Suppressor macrophage treated with lipopolysaccharide for 4 hours (primary cell): ENCODE results near the gene GRXCR1.

Source experiments
- DNase-seq: peaks from one replicate; pipeline ENCODE4 v3.0.0-alpha.2; 2020

The GRXCR1 gene

DNA sequence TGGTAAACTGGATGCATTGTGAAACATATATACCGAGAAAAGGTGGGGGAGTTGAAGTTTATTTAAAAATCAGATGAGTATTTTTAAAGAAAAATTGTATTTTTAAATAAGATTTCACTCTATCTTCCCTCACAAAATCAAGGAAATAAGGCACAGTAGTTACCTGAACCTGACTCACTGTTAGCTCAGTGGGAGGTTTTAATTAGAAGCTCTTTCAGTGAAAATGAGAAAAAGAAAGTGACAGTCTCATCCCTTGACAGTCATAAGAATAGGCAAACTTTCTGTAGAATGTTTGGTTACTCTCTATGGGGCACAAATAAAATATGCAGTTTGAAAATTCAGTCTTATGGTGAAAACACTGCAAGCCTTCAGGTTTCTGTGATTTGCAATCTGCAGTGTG is 49.7 kb downstream of the GRXCR1 start:
- no peak for DNase-seq

DNA sequence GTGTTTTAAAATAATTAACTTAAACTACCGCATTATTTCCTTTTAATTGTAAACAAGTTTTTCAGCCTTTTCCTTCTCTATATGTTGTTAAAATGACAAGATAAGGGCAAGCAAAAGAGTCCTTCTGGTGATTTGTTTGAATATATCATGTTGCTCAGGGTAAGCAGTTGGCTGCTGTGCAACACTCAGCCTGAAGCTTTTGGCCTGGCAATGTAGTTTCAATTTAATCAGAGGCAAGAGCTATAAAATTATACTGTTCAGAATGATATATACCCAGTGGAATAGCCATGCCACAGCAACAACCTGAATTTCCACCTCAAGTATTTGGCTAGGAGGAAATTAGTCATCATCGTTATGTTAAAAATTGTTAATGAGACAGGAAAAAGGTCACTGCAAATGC is 53.4 kb downstream of the GRXCR1 start:
- no peak for DNase-seq

DNA sequence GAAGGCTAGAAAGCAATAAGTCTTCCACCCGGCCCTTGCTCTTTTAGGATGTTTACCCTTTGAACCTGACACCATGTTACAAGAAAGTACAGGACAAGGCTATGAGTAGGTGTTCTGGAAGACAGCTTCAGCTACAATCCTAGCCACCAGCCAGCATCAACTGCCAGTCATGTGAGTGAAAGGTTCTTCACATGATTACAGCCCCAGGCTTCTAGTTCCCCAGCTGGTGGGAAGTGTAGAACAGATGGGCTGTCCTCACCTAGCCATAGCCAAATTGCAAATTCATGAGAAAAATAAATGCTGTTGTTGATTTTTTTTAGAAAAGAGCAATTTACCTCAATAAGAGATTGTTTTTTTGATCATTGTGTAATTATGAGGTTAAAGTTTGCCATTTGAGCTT is 60.8 kb downstream of the GRXCR1 start:
- DNase-seq = no peak

DNA sequence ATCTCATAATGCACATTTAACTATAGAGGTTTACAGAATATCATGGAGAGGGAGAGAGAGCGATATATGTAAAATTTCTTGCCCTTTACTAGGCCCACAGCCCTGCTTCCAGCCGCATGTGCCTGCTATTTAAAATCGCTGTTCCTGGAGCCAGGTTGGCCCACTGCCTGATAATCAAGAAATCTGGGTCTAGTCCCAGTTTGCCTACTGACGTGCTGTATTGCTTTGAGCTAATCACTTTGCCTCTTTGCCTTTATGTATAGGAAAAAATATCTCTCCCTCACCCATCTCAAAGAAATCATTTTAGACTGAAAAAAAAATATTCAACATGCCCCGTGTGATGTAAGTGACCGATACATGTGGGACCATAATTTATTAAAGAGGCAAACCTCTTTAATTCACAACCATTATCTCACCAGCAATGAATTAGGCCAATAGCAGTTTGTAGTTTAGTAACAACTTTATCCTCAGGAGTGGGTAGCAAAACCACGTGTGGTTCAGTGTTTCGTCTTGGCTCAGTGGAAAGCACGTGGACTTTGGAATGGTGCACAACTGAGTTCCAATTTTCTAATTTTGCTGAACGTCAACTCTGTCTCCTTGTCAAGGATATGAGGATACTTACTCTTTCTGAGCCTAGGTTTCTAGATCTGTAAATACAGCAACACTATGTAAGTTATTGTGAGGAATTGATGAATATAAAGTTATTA is 62.6 kb downstream of the GRXCR1 start:
- no peak for DNase-seq

DNA sequence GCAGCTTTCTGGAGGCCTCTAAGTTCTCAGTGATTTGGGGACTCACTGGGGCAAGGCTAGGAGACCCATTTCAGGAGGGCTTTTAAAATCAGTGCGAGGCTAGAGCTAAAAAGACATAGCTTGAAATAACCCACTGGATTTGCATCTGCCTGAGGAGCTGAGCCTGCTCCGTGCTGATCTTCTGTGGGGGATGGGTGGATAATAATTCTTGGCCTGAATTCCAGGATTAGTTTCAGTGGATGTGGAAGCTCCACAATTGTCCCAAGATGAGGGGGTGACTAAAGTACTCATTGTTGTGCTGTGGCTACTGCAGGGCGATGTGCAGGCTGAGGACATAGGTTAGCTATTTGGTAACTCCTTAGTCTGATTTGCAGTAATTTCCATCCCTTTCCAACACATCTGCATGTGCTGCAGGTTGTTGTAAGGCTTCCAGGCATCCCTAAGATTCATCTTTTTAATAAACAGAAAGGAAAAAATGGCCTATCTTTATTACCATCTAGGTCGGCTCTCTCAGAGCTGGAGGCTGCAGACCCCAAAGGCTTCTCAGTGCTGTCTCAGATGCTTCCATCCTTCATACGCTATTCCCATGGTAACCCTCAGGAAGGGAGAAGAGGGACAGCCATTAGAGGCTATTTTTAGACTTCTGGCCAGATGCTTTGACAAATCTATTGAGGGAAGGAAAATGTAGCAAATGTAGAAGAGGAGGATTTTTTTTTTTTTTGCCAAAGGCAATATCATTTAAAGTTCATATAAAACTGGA is 63.4 kb downstream of the GRXCR1 start:
- no peak for DNase-seq

DNA sequence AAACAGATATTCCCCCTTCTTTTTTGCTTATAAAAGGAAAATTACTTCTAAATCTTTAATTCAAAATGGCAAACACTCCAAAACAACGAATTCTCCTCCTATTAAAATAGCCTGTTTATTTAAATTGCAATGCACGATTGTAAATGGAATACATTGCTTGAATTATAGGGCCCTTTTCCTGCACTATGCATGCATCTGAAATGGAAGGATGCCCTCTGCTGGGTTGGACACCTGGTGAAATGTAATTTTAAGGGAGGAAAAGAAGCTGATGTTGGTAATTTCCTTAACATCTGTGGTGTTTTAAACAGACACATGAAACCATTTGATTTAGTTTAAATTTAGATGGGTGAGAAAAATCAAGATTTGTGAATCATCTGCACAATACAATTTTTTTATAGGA is 72.8 kb downstream of the GRXCR1 start:
- DNase-seq = no peak

DNA sequence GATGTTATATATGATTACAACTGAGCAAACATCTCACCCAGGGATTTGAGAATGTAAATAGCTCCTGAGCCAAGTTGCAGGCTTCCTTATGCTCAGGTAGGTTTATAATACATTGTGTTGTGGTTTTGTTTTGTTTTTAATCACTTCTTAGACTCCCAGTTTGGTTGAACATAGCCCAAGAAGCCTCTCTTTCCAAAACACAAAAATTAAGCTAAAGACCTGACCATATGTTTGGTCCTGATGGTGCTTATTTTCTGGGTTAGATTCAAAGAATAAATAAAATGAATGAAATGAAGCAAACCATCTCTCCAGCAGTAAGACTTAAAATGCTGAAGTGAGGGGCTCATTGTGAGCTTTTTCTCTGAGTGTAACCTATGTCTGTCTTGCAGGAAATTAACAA is 93.5 kb downstream of the GRXCR1 start:
- DNase-seq = no peak

DNA sequence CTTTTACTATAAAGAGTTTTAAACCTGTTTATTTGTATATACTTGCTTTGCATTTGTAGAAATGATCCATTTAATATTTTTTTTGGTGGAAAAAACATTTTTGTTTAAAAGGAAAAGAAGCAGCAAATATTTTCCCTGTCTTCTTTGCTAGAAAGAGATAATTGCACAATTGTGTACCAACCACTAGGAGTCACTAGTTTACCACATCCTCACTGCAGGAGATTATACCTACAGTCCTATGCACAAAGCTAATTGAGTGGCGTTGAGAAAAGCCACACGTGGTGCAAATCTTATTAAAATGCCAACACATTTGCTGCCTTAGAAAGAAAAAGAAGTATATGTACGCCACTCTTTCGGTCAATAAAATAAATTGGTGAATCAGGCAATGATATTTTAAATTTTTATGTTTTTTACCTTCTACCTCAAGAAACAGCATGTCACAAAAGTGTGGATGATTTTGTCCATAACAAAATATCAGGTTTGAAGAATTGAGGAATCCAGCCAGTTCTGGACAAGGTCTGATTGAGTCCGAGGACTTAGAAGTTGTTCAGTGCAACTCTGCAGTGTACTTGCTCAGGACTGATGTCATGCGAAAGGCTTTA is 102.9 kb downstream of the GRXCR1 start:
- peak; percentile 3 for DNase-seq

DNA sequence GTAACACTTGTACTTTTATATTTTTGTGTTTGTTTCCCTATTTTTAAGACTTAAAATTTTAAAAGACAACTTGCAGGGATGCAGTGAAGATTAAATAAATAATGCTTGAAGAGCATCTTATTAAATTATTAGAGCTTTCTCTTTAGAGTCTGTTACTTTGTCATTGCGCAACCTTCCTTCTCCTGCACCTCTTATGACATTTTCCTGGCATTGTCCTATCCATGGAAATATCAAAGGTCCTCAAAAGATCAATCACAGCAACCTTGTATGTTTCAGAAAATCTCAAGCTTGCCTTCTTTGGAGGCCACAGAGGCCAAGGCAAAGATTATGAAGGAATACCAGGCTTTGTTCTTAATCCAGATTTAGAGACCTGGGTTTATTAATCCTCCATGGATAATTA is 116.3 kb downstream of the GRXCR1 start:
- no peak for DNase-seq

DNA sequence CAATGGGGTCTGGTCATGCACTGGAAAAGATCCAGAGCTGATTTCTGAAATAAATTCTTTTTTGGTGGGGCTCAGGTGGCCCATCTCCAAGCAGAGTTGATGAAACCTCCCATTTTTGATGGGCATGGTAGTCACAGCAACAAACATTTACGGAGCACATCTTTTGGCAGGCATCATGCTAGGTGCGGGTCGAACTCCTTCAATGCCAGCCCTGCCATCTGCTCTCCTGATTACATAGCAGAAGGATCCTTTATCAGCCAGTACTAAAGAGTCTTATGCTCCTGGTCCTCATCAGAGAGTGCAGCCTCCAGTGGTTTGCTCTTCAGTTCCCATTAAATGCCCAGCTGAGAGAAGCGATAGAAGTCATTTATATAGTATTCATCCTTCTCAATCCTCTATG is 121.7 kb downstream of the GRXCR1 start:
- DNase-seq = no peak

DNA sequence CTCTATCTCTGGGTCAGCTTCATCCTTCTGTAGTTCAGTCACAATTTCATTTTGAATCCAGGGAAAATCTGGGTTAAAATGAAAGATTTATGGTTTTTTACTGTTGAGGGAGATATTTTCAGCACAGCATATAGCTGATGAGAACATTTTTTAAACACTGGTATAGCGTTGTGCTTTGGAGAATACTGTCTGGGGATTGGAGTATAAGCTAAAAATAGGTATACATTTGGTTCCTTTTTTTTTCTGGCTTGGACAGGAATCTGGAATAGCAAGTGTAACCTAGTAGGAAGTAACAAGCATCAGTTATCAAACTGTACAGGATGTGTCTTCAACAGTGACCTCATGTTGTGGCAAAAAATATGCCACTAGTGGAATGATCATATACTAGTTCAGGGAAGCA is 149.1 kb downstream of the GRXCR1 start:
- no peak for DNase-seq

DNA sequence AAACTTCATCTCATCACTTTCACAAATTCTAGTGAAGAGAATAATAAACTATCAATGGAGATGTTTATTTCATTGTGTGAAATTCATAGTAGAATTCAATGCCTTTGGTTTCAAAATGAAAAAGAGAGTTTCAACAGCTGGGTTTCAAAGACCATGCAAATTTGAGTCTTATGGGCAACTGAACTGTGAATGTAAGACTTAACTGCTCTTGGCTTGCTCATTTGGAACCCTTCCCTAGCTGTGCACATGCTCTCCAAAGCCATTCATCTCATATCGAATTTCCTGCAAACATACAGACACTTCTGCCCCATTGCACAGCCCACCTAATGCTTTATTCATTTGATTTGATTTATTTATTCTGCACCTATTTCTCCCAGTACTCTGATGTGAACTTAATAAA is 154.5 kb downstream of the GRXCR1 start:
- no peak for DNase-seq

DNA sequence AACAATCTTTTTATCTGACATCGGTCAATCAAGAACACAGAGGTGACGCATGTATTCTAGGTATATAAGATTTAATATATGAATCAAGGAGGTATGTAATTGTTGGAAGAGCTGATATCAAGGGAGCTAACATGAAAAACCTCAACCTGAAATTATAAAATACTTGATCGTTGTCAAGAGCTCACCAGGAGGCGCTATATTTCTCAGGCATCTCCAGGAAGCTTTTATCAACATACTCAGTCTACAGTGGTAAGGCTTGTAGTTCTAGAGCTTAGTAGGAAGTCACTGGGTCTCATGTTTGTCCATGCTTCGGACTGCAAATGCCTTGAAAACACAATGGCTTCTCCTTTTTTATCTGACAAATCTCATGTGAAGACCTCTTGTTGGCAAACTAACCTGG is 156.1 kb downstream of the GRXCR1 start:
- no peak for DNase-seq

DNA sequence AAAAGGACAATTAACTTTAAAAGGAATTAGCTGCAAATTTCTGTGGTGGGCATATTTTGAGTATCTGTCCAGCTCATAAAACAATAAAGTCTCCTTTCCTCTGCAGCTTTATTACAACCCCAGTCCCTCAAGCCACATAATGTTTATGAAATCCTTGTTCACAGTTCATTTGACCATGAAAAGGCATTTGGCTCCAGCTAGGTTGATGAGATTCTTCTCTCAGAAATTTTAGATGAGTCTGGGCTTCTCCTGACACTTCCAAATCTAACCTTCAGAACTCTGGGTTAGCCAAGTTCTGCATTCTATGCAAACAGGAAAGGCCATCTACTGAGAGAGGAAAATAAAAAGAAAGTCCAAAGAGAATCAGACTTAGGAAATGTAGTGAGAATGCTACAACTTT is 156.8 kb downstream of the GRXCR1 start:
- DNase-seq = no peak

DNA sequence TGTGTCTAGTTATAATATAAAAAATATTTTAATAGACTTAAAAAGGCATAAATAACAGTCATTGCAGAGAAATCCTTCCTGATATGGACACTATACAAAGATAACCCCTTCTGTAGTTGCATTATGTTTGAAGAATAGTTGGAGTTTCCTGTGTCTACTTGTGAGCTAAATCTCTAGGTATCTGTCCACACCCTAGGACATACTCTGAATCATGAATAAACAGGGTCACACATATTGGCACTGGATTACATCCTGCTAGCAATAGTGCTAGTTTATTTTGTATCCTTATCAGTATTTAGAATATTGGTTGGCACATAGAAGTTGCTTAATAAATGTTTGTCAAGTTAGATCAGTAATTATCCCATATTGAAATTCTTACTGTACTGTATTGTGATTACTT is 173.9 kb downstream of the GRXCR1 start:
- DNase-seq = no peak

DNA sequence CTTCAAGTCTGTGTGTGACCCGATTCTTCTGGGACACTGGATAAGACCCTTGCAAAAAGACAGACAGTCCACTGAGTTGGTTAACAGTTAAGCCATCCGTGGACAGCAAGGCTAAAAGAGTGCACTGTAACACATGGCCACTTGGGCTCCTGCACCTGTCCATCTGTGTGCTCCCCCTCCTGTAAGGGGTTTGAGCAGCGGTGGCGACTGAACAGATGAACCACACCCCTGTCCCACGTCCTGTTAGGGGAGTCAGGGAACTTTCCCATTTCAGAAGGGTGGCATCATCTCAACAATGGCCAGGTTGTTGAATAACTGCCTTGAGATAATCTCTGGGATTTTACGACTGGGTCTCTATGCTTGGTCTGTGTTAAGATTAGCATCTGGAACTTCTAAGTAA is 178.6 kb downstream of the GRXCR1 start:
- DNase-seq = no peak
